DMS153 treated with DMSO at 0.1 percent for 48 hours (cell line): ENCODE data around the gene ZNF493.
A peak's percentile ranks its signal among the peaks of the same experiment; 100 is the strongest.

Experiments used
- DNase-seq: peaks from one replicate; lab custom pipeline; 2025; ENCODE audit not compliant: unreplicated experiment; lab: John Stamatoyannopoulos, UW

The ZNF493 gene

GRCh38 chr19:21396893-21397572 is at the start of gene ZNF493:
Gene ZNF493 (plus strand): TSS chr19:21397133. CDS start chr19:21397238, 105 bp downstream.
- peak; percentile 95 for DNase-seq

- DNase-seq, result no peak
These were observed 44.1 kb upstream of the ZNF493 start for GRCh38 chr19:21352830-21353229.

GRCh38 chr19:21358768-21359451 is 38.0 kb upstream of the ZNF493 start, which contains the start of gene ZNF738:
Gene ZNF738 (plus strand): TSS chr19:21359000. CDS start chr19:21359141, 141 bp downstream.
- DNase-seq, result peak; percentile 71

GRCh38 chr19:21362291-21362690 is 34.6 kb upstream of the ZNF493 start:
- no peak for DNase-seq

- no peak for DNase-seq
These were observed 12.9 kb upstream of the ZNF493 start for GRCh38 chr19:21383980-21384582.

GRCh38 chr19:21396121-21396520 is 812 bp upstream of the ZNF493 start:
- no peak for DNase-seq

GRCh38 chr19:21398851-21399250 is 1.9 kb downstream of the ZNF493 start:
- no peak for DNase-seq

- no peak for DNase-seq
These were observed 5.5 kb downstream of the ZNF493 start for GRCh38 chr19:21402303-21402985.

- DNase-seq, result no peak
These were observed 13.2 kb downstream of the ZNF493 start for GRCh38 chr19:21410166-21410565.

GRCh38 chr19:21422244-21422643 is 25.3 kb downstream of the ZNF493 start:
- no peak for DNase-seq

GRCh38 chr19:21423057-21424041 is 26.4 kb downstream of the ZNF493 start:
- no peak for DNase-seq

- no peak for DNase-seq
These were observed 33.7 kb downstream of the ZNF493 start for GRCh38 chr19:21430675-21431074.

GRCh38 chr19:21432590-21432989 is 35.7 kb downstream of the ZNF493 start:
- no peak for DNase-seq

- DNase-seq, result no peak
These were observed 37.6 kb downstream of the ZNF493 start for GRCh38 chr19:21434516-21434915.

GRCh38 chr19:21434967-21435544 is 38.1 kb downstream of the ZNF493 start:
- DNase-seq, result no peak

GRCh38 chr19:21439201-21439751 is 42.3 kb downstream of the ZNF493 start:
- DNase-seq, result no peak

- no peak for DNase-seq
These were observed 43.4 kb downstream of the ZNF493 start for GRCh38 chr19:21440321-21440720.

- no peak for DNase-seq
These were observed 54.3 kb downstream of the ZNF493 start for GRCh38 chr19:21451187-21451586.

GRCh38 chr19:21454901-21455300 is 58.0 kb downstream of the ZNF493 start:
- no peak for DNase-seq

- DNase-seq, result no peak
These were observed 63.8 kb downstream of the ZNF493 start for GRCh38 chr19:21460686-21461085.
